IMR-90 (cell line): ENCODE measurements around the gene ABCG4. TPM values are rescaled to one million over a fixed set of nuclear protein-coding genes. Genes with fewer than 3 reads are reported as not detected.

Experiments
- ATAC-seq: fragments of 200-7000 bp; cut with Tn5 transposase; 2 replicates; pipeline ENCODE4 v1.9.1; 2020; ENCODE audit warnings: low read depth, mild to moderate bottlenecking, moderate library complexity
- BruUV-seq: library from RNA; stranded (reverse); fragments of 400-500 nt; replicated peaks from 2 replicates; lab custom pipeline; 2021; lab: Mats Ljungman, UMichigan
- CTCF ChIA-PET: fragments of 300-600 bp; formaldehyde crosslinking; extraction: SDS; loops from one replicate; lab custom pipeline; 2021; ENCODE audit warnings: antibody characterized with exemption; lab: Yijun Ruan, JAX
- POLR2A ChIA-PET: fragments of 300-600 bp; sonication (Branson Sonifier 250); formaldehyde crosslinking; loops from one replicate; lab custom pipeline; 2022; ENCODE audit warnings: antibody characterized with exemption; ENCODE audit not compliant: unreplicated experiment; lab: Charles Lee
- DNase-seq: peaks from one replicate; pipeline ENCODE4 v3.0.0; 2013
- H2AFZ ChIP-seq: replicated peaks from 2 replicates; pipeline ENCODE3; 2013; ENCODE audit warnings: low read length, mild to moderate bottlenecking; ENCODE audit not compliant: poor library complexity
- H2AK5ac ChIP-seq: 2 replicates; pipeline ENCODE4 v1.6.1; 2013; ENCODE audit warnings: low read depth, low read length, inconsistent platforms
- H2AK9ac ChIP-seq: replicated peaks from 2 replicates; pipeline ENCODE3; 2013; ENCODE audit warnings: mild to moderate bottlenecking, low read depth, low read length, moderate library complexity; ENCODE audit not compliant: poor library complexity
- H2BK120ac ChIP-seq: 2 replicates; pipeline ENCODE4 v1.6.1; 2013; ENCODE audit warnings: low read depth, low read length, inconsistent platforms
- H2BK15ac ChIP-seq: 3 replicates; pipeline ENCODE4 v1.6.1; 2013; ENCODE audit warnings: low read depth, low read length, inconsistent platforms
- H2BK20ac ChIP-seq: 2 replicates; pipeline ENCODE4 v1.6.1; 2013; ENCODE audit warnings: low read depth, mild to moderate bottlenecking, inconsistent platforms, low read length, moderate library complexity
- H2BK5ac ChIP-seq: 2 replicates; pipeline ENCODE4 v1.6.1; 2013; ENCODE audit warnings: mild to moderate bottlenecking, low read depth, low read length, inconsistent platforms; ENCODE audit not compliant: poor library complexity, severe bottlenecking
- H3K14ac ChIP-seq: replicated peaks from 2 replicates; pipeline ENCODE4 v1.6.1; 2013; ENCODE audit warnings: low read depth, low read length, inconsistent platforms
- H3K18ac ChIP-seq: 2 replicates; pipeline ENCODE4 v1.6.1; 2013; ENCODE audit warnings: low read depth, low read length, control low read depth
- H3K23ac ChIP-seq: 2 replicates; pipeline ENCODE4 v1.6.1; 2013; ENCODE audit warnings: low read depth, low read length, inconsistent platforms
- H3K27ac ChIP-seq: 2 replicates; pipeline ENCODE4 v1.5.1; 2013; ENCODE audit warnings: mild to moderate bottlenecking, control low read depth, low read length; ENCODE audit not compliant: insufficient read depth
- H3K27me3 ChIP-seq: 2 replicates; pipeline ENCODE4 v1.6.1; 2013; ENCODE audit warnings: low read length; ENCODE audit not compliant: control insufficient read depth, insufficient read depth
- H3K36me3 ChIP-seq: 2 replicates; pipeline ENCODE4 v1.6.1; 2013; ENCODE audit warnings: low read length, mixed read lengths; ENCODE audit not compliant: control insufficient read depth, insufficient read depth
- H3K4ac ChIP-seq: 2 replicates; pipeline ENCODE4 v1.6.1; 2013; ENCODE audit warnings: low read depth, low read length, inconsistent platforms
- H3K4me1 ChIP-seq: 2 replicates; pipeline ENCODE4 v1.6.1; 2013; ENCODE audit warnings: low read length, mixed read lengths; ENCODE audit not compliant: control insufficient read depth, insufficient read depth
- H3K4me2 ChIP-seq: 2 replicates; pipeline ENCODE4 v1.6.1; 2013; ENCODE audit warnings: low read depth, mild to moderate bottlenecking, control low read depth, low read length, moderate library complexity
- H3K4me3 ChIP-seq: 2 replicates; pipeline ENCODE4 v1.5.1; 2013; ENCODE audit warnings: low read depth, mild to moderate bottlenecking, control low read depth, low read length, moderate library complexity; ENCODE audit not compliant: insufficient read depth
- H3K56ac ChIP-seq: 2 replicates; pipeline ENCODE4 v1.6.1; 2013; ENCODE audit warnings: low read length, inconsistent platforms; ENCODE audit not compliant: insufficient read depth; ENCODE audit errors: extremely low read depth
- H3K79me1 ChIP-seq, 2 experiments: 2 replicates each; pipeline ENCODE4 v1.6.1; 2013; ENCODE audit warnings: low read length in 2 of 2, inconsistent platforms in 1 of 2, low read depth in 1 of 2
- H3K9ac ChIP-seq: 2 replicates; pipeline ENCODE4 v1.6.1; 2013; ENCODE audit warnings: low read depth, low read length, control low read depth
- H3K9me1 ChIP-seq: 2 replicates; pipeline ENCODE4 v1.6.1; 2013; ENCODE audit warnings: low read length, inconsistent platforms; ENCODE audit not compliant: insufficient read depth
- H3K9me3 ChIP-seq: 2 replicates; pipeline ENCODE4 v1.6.1; 2013; ENCODE audit warnings: low read length; ENCODE audit not compliant: control insufficient read depth, insufficient read depth
- H4K20me1 ChIP-seq: 2 replicates; pipeline ENCODE4 v1.6.1; 2013; ENCODE audit warnings: low read length, inconsistent platforms; ENCODE audit not compliant: insufficient read depth
- H4K5ac ChIP-seq: 2 replicates; pipeline ENCODE4 v1.6.1; 2013; ENCODE audit warnings: mild to moderate bottlenecking, low read depth, low read length, control low read depth
- H4K8ac ChIP-seq, 2 experiments: 2 replicates each; pipeline ENCODE4 v1.6.1; 2013; ENCODE audit warnings: low read depth in 2 of 2, low read length in 2 of 2, control low read depth in 1 of 2, inconsistent platforms in 1 of 2
- H4K91ac ChIP-seq: 2 replicates; pipeline ENCODE4 v1.6.1; 2013; ENCODE audit warnings: low read depth, low read length, inconsistent platforms; ENCODE audit not compliant: insufficient read depth
- MAZ ChIP-seq: IDR thresholded peaks from 2 replicates; pipeline ENCODE4 v1.6.1; 2012; ENCODE audit warnings: low read depth, mild to moderate bottlenecking, low read length, improper control_type of control experiment, moderate library complexity, borderline replicate concordance
- MXI1 ChIP-seq: IDR thresholded peaks from 2 replicates; pipeline ENCODE4 v1.6.1; 2012; ENCODE audit warnings: low read depth, mild to moderate bottlenecking, low read length, moderate library complexity, borderline replicate concordance
- POLR2A ChIP-seq: IDR thresholded peaks from 2 replicates; pipeline ENCODE4 v1.6.1; 2012; ENCODE audit warnings: mild to moderate bottlenecking, low read depth, low read length
- RFX5 ChIP-seq: IDR thresholded peaks from 2 replicates; pipeline ENCODE4 v1.8.0; 2012; ENCODE audit warnings: low read depth, mild to moderate bottlenecking, low read length, moderate library complexity
- USF2 ChIP-seq: fragments of 150-350 bp; IDR thresholded peaks from 2 replicates; pipeline ENCODE4 v1.6.1; 2017; ENCODE audit warnings: mild to moderate bottlenecking, antibody characterized with exemption, low read length, low read depth
- WGBS, 2 experiments: methylation state at CpG; one replicate each; pipeline versions ENCODE4 v1.1.5 to v1.1.7; 2013; ENCODE audit warnings: missing lambda C conversion rate in 2 of 2; ENCODE audit not compliant: insufficient read length in 1 of 2; ENCODE audit errors: extremely low coverage in 2 of 2; 5-methylcytosine and 5-hydroxymethylcytosine counted together
- dilution Hi-C: fragments of 300-500 bp; cut with HindIII; formaldehyde crosslinking; loops from one replicate; pipeline ENCODE4 v1.14.3; 2018; ENCODE audit warnings: low sequenced_read_pairs; ENCODE audit not compliant: unreplicated experiment
- in situ Hi-C: fragments of 300-500 bp; cut with MboI; formaldehyde crosslinking; loops from 3 replicates; pipeline ENCODE4 v1.14.3; 2019; ENCODE audit warnings: low sequenced_read_pairs, inconsistent platforms, mixed read lengths
- intact Hi-C: fragments of 100-400 bp; cut with micrococcal nuclease; formaldehyde crosslinking; loops from 2 replicates; pipeline ENCODE4 v1.10.0; 2022
- polyA plus RNA-seq, 3 experiments: library from polyadenylated mRNA; depleted of rRNA; stranded (reverse); fragments of >200 nt; gene quantifications; 2 replicates each; pipeline ENCODE4 v1.2.3, GENCODE V29; 2012; ENCODE audit warnings: low replicate concordance in 1 of 3
- total RNA-seq: library from RNA; depleted of rRNA; stranded (reverse); fragments of >200 nt; gene quantifications from 2 replicates; pipeline ENCODE4 v1.2.3, GENCODE V29; 2012

Gene ABCG4
- total and polyA plus RNA-seq, 2 of the 4 experiments (the other 2 are of a cell fraction) = under 0.01 to 0.26 TPM

GRCh38 chr11:119101759-119102423, 47.0 kb upstream of the ABCG4 start, which contains the start of gene DPAGT1:
Gene DPAGT1, minus strand, starts transcription at chr11:119101853. Its CDS starts 198 bp downstream, at chr11:119101655.
- H3K56ac ChIP-seq = peak within 1 kb of the TSS; percentile 99
- H3K4me3 ChIP-seq = peak within 1 kb of the TSS; percentile 72
- WGBS, 2 experiments = no CpG with 5 or more reads among the region's 32 CpGs
- H2BK15ac ChIP-seq = peak within 1 kb of the TSS; percentile 96; the same call in 2 of the 3 replicates
- H2BK20ac ChIP-seq = peak within 1 kb of the TSS; percentile 98
- H4K5ac ChIP-seq = peak within 1 kb of the TSS; percentile 87
- ATAC-seq = peak; percentile 86
- DNase-seq = peak; percentile 97
- peak within 1 kb of the TSS; percentile 72 to 100 for H4K8ac ChIP-seq
- H2AFZ ChIP-seq = peak within 1 kb of the TSS; percentile 97
- peak within 1 kb of the TSS; percentile 76 for H3K9ac ChIP-seq
- in situ Hi-C loops = loop anchor here (5.0 kb wide), 1 partner anchor 95 kb away; no protein-coding TSS in a partner anchor
- H3K36me3 ChIP-seq = peaks cover 9% of the 10 kb centered on the region; the same call in 1 of the 2 replicates
- H3K4me1 ChIP-seq = peaks cover 8% of the 10 kb centered on the region
- peak within 1 kb of the TSS; percentile 94 for H3K4ac ChIP-seq
- H3K79me1 ChIP-seq = peaks cover 24 to 55% of the 10 kb centered on the region in 2 experiments
- H4K20me1 ChIP-seq = no peaks in the 10 kb centered on the region
- peak within 1 kb of the TSS; percentile 99 for H2BK120ac ChIP-seq
- H3K9me3 ChIP-seq = no peaks in the 10 kb centered on the region
- TF ChIP-seq USF2 (peak; percentile 95), RFX5 (no peak), POLR2A (peak; percentile 41; the same call in 1 of the 2 replicates), MXI1 (peak; percentile 68; the same call in 1 of the 2 replicates), MAZ (0 out of 2 replicates have a peak, but pooled peaks have one; percentile 26)
- H3K27ac ChIP-seq = peak within 1 kb of the TSS; percentile 80
- H2AK5ac ChIP-seq = peak within 1 kb of the TSS; percentile 96
- dilution Hi-C loops = no loop called here
- H2BK5ac ChIP-seq = peak within 1 kb of the TSS; percentile 98
- peaks cover 17% of the 10 kb centered on the region for H3K9me1 ChIP-seq
- H3K18ac ChIP-seq = peak within 1 kb of the TSS; percentile 90
- no TSS peak for BruUV-seq
- H3K27me3 ChIP-seq = no peaks in the 10 kb centered on the region
- H3K14ac ChIP-seq = peak within 1 kb of the TSS; percentile 99
- POLR2A ChIA-PET = interaction anchor here (0.6 to 1.5 kb wide), 5 partner anchors 10 to 736 kb away, joined by 3 to 13 read pairs (median 6); partner anchors contain the start of gene HMBS
- CTCF ChIA-PET = interaction anchor here (1.3 to 1.8 kb wide), 2 partner anchors 44 to 236 kb away, joined by 3 to 9 read pairs; no protein-coding TSS in a partner anchor
- H3K23ac ChIP-seq = peak within 1 kb of the TSS; percentile 100
- H2AK9ac ChIP-seq = peak within 1 kb of the TSS; percentile 97
- peak within 1 kb of the TSS; percentile 87 for H3K4me2 ChIP-seq
- intact Hi-C loops = loop anchor here (1.0 to 10.0 kb wide), 3 partner anchors 95 to 373 kb away; no protein-coding TSS in a partner anchor
- peak within 1 kb of the TSS; percentile 98 for H4K91ac ChIP-seq
